Mucosa of gallbladder (tissue), 1 donor: ENCODE data around the gene PIEZO2. TPM values are rescaled to one million over a fixed set of nuclear protein-coding genes. Genes with fewer than 3 reads are reported as not detected.

Experiments
- DNase-seq: peaks from one replicate; pipeline ENCODE4 v3.0.0-alpha.2; 2020; ENCODE audit warnings: low spot score
- total RNA-seq: library from RNA; stranded (reverse); gene quantifications from one replicate; pipeline ENCODE4 v1.2.1, GENCODE V29; 2021
- donor health status: DM: no; HTN: no; CAD: no.

Gene PIEZO2
- total RNA-seq, 1 donor from 2014 or later = 1.5 TPM

DNA sequence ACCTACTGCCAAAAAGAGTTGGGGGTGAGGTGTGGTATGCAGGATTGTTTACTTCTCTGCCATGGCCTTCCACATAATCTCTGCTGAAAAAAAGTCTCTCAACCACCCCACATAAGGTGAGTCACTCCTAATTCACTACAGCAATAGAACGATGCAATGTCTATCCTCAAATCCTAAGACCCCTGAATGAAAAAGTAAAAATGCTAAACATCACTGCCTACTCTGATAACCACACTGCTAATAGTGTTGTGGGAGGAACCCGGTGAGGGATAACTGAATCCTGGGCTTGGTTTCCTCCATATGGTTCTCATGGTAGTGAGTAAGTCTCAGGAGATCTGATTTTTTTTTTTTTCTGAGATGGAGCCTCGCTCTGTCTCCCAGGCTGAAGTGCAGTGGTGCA, 252.5 kb downstream of the PIEZO2 start:
- DNase-seq = no peak

DNA sequence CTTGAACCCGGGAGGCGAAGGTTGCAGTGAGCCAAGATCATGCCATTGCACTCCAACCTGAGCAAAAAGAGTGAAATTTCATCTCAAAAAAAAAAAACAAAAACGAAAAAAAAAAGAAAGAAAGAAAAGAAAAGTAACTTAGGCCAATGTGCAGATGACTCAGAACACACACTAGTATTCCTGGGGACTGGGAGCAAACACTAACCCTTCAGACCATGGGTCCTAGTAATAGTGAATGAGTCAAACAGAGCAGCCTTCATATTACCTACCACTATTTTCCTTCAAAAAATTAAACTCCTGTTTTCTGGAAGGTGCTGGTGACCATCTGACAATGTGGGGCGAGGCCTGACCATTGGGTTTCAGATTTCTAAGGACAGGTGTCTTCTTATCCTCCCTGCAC, 253.4 kb downstream of the PIEZO2 start:
- DNase-seq = no peak

DNA sequence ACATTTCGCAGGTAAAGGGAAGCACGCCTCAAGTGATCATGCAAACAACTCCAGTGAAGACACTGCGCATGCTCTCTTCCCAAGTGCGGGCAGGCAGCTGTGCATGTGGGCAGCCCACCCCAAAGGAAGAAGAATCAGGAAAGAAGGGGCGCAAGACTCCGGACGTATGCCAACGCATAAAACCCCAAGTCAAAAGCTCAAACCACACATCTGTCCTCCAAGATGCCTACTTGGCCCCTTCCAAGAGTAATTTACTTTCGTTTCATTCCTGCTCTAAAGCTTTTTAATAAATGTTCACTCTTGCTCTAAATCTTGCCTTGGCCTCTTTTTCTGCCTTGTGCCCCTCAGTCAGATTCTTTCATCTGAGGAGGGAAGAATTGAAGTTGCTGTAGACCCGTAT, 254.9 kb downstream of the PIEZO2 start:
- no peak for DNase-seq

DNA sequence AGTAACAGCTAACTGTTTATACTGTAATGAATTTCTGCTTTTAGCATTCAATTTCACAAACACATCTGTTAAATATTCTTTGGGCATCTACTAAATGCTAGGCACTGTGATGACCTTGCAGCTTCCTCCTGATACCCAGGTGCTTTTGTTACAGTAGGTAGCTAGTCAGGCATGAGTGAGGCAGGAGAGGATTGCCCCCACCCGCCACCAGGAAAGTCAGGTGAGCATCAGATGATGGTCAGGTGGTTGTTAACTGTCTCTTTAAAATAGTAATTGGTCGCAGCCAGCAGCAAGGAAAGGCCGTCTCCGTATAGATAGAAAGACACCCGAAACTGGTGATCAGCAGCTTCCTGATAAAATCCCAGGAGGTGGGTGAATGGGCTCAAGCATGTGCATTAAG, 255.6 kb downstream of the PIEZO2 start:
- no peak for DNase-seq

DNA sequence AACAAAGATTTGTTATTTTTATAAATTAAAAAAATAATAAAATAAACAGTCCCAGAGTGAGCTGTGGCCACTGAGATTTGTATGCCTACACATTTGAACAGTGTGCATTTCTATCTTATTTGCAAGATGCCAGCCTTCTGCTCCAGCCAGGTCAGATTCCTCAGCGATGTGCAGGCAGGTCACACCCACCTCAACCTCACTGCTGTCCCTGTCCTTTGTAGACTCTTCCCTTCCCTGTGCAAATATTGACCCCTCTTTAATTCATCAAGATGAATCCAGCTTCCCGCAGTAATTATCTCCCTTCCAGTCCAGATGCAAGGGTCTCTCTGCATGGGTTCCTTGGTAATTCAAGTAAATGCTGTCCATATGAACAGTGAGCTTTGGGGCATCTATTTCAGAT, 256.2 kb downstream of the PIEZO2 start:
- no peak for DNase-seq

DNA sequence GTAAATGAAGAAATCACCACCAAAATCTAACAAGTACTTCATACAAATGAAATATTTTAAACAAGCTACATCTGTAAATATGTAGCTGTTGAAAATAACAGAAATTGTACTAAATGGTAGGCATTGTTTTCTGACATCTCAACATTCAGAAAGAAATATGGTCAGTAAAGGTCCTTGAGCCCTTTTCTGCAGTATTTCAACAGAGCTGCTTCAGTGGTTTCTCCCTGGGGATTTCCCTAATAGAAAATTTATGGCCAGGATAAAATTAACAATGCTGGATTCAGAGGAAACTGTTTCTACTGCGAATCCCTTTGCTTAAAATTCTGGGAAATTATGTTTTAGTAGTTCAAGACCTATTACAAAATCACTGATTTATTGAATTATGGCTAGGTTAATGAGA, 256.6 kb downstream of the PIEZO2 start:
- no peak for DNase-seq

DNA sequence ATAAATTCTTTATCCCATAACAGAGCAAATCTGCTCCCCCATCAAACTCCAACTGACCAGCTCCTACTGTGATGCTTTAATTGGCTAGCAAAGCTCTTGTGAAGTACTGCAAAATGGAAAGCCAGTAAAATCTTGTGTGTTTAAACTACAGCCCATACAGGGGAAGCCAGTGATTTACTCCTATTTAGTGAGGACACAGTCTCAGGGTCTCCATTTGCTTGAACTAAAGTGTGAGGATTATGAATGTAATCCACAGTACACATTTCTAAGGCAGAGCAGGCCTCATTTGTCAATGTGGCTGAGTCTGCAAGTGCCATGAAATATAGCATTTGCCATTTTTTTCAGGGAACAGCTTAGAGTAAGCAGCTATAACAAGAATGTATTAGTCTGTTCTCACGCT, 259.3 kb downstream of the PIEZO2 start:
- DNase-seq = no peak

DNA sequence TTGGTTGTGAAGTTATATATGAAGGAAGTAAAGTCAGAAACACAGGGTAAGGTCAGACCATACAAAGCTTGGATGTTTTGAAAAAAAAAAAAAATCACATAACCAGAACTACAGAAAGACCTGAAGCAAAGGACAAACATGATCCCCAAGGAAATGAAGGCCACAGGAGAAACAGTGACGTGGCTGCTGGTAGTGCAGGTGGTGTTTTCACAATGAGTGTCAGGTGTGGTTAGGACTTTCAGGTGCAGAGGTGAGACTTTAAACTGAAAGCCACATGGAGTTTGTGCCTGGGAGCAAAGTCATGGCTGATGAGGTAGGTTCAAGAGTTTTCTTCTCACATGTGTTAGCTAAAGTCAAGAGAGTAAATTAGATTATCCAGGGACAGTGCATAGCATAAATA, 270.7 kb downstream of the PIEZO2 start:
- DNase-seq = no peak

DNA sequence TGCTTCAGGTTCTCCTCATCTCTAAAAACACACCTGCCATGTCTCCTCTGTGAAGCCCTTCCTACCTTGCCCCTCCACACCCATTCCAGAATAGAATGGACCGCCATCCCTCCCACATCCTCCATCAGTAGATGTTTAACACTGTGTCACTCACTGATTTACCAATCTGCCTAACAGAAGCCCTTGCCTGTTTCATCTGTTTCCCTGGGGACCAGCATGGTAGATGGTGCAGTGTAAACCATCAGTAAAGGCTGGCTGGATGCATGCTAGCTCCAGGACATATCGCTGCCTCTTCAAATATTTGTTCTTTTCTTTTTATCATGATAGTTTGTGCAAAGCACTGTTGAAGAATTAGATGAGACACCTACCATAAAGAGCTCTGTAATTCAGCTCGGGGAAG, 271.4 kb downstream of the PIEZO2 start:
- DNase-seq = no peak

DNA sequence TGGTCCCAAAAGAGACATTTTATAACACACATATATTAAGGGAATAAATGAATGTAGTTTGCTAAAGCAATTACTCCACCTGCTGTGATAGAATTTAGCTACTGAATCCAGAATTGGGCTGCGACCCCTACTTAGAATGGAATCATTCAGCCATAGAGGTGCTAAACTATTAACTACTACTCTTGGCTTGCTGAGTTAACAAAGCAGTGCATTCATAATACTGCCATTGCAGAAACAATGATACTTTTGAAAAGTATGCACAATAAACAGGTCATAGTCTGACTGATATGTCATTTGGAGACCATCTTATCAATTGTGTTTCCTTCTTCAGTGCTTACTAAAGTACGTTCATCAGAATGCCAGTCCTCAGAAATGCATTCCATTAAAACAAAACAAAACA, 273.6 kb downstream of the PIEZO2 start:
- DNase-seq = no peak

DNA sequence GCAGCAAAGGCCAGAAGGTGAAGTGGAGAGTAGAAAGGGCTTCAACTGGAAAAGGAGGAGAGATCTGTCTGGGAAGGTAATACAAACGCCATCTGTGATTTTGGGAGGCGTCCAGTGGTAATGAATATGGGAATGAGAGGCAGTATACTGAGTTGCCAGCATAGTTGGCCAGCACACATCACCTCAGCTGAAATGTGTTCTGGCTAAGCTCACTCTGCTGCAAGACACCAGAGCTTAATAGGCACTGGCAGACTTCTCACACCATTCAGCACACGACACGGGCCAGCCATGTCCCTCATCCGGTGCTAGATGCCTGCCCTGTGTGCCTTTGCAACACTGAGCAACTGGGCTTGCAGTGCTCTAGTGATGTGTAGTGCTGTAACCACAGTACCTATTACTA, 277.1 kb downstream of the PIEZO2 start:
- no peak for DNase-seq

DNA sequence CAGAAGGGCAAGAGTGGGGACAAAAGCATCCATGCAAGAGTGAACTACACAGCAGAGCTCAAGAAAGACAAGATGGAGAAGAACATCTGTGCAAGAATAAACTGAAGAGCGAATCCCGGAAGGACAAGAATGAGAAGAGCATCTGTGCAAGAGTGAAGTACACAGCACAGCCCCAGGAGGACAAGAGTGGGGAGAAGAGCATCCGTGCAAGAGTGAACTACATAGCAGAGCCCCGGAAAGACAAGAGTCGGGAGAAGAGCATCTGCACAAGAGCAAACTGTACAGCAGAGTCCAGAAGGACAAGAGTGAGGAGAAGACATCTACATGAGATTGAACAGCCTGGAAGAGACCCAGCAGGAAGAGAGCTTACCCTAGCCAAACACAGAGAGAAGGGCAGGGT, 284.6 kb downstream of the PIEZO2 start:
- DNase-seq = no peak

DNA sequence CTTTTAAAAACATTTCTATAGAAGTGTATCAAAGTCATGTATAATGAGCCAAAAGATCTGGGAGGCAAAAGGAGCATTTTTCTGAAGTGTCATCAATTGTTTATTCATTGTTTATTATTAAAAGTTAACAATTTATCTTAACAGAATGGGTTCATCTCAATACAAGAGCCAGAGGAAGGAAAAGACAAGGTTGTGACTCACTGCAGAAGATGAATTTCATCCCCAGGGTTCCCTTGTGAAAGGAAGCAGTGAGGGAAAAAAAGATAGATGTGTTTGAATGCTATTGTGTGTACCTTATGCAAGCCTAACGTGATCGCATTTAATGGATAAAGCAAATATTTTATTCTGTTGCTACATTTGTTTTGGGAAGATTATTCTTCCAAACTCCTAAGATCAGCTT, 286.3 kb downstream of the PIEZO2 start:
- DNase-seq = no peak

DNA sequence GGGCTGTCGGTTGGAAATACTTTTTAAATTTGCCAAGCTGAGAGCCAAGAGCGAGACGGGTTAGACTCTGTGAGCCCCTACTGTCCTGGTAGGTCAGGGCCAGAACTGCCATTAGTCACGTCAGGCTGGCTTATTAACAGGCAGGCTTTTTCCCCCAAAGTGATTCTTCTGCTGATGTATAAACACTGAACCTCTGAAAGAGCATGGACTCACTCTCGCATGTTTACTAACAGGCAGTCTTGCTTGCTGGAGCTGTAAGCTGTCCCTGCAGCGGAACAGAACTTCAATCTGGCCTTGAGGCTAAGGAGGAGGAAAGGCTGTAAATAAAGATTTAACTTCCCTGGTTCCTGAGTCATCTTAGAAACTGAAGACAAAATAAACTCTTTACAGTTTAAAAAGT, 288.4 kb downstream of the PIEZO2 start:
- no peak for DNase-seq

DNA sequence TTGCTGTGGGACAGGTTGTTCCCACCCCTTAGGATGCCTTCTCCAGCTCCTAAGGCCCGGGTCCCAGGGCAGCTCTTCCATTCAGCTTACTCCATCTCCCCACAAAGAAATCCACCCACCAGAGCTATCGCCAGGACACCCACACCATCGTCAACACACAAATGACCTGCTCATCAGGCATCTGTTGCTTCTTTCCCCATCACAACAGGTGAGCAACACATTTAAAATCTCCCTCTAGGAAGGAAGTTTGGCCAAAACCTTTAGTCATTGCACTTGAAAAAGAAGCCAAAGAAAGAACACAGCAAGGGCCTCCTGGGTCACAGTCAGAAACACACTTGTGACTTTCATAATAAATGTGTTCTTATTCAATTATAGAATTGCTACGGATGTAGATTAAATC, 289.0 kb downstream of the PIEZO2 start:
- DNase-seq = no peak

DNA sequence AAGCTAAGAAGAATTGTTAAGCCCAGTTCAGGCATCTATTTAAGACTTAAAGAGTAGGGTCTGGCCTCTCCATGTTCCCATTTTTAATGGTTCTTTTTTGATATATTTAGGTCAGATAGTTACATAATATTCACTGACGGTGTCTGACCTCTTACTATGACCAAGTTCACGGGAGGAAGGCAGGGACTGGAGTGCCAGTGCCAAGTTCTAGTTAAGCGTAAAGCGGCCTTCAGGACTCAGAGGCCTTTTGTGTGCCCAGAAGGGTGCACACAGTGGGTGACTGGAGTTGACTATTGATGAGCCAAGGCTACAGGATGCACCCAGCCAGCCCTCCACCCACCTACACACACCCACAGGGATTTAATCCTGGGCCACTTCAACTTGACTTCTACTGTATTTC, 290.9 kb downstream of the PIEZO2 start:
- DNase-seq = no peak

DNA sequence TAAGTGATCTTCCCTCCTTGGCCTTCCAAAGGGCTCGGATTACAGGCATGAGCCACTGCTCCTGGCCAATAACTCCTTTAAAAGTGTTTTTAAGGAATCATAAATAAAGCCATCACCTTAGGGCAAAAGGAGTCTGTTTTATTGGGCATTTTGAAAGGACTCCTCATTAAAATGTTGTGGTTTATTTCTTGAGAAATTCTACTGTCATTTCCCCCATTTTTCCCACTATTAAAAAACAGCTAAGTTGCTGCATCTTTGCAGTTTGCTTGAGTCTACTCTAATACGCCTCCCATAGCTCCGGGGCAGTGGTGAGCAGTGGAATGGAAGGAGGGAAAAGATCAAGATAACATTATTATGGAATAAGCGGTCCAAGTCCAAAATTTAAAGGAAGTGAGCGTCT, 293.2 kb downstream of the PIEZO2 start:
- DNase-seq = no peak

DNA sequence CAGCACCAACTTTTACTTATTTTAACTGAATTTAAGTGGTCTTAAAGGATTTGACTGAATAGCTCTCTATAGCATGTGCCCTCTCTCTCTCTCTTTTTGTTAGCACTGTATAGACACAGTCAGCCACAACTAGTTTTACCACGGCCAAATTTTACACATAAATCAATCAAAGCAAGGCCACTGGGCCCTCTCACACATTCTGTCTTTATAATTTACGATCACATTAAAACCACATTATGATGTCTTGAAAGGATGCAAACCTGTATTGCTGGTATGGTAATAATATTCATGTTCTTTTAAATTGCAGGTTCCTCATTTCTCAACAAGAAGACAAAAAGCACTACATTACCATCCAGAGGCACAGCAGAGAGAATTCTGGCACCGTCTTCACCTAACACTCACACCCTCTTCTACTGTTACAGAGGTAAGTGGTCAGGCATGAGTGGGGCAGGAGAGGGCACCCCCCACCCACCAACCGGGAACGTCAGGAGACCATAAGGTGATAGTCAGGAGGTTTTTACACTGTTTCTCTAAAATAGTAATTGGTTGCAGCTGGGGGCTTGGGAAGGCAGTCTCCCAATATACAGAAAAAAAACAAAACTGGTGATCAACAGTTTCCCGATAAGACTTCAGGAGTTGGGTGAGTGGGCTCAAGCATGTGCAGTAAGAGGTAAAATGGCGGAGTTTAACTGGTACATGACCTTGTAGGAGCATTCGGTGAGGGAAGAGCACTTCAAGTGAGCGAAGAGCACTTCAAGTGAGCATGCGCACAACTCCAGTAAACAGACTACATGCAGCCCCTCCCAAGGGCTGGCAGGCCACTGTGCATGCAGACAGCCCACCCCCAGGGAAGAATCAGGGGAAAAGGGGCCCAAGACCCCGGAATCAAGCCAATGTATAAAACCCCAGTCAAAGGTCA, 296.7 kb downstream of the PIEZO2 start:
- DNase-seq = no peak

DNA sequence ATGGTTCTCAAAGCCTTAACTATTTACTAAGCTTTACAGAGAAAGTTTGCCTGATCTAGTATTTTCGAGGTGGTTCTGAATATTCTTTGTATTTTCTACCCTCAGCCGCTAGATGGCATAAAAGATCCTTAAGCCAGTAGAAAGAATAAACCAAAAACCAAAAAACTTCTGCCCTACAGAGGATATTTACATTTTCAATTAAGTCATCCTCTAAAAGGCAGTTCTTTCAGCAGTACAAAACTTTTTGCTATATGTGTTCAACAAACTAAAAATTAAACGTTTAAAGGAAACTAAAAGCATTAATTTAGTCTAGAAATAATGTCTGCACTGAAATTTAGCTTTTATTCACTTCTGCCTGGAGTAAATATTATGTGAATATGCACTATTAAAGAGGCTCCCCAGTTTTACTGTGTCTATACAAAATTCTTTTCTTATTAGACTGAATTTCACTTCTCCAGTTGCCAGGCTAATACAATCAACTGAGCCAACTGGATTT, 297.5 kb downstream of the PIEZO2 start:
- no peak for DNase-seq

DNA sequence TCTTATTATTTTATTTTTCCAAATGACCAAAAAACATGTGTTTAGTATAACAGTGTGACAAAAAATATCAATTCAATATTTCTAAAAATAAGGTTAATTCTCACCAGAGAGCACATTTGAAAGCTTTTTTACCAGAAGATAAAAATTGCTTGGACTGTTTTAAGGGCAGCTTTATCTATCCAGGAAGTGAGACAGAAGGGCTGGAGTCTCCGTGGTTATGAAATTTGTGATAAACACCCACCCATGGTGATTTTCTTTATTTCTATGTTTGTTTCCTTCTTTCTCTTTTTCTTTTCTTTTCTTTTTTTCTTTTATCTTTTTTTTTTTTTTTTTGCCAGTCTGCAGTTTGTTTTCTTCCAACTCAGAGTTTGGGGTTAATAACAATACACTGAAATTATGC, 298.5 kb downstream of the PIEZO2 start:
- no peak for DNase-seq

DNA sequence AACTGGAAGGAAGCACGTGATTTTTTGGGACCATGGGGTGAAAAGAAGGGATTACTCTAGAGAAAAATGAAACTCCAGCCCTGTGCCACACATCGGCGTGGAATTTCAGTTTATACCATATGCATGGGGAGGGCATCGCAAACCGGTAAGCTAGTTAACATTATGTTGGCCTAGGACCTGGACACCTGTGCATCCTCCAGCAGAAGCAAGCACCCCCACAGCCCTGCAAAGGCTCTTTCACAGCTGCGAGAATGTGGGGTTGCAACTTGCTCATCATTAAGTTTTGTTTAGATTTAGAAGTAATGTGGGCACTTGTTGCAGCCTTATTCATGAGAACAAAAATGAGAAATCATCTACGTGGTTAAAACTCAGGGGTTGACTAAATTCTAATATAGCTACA, 299.2 kb downstream of the PIEZO2 start:
- DNase-seq = no peak

DNA sequence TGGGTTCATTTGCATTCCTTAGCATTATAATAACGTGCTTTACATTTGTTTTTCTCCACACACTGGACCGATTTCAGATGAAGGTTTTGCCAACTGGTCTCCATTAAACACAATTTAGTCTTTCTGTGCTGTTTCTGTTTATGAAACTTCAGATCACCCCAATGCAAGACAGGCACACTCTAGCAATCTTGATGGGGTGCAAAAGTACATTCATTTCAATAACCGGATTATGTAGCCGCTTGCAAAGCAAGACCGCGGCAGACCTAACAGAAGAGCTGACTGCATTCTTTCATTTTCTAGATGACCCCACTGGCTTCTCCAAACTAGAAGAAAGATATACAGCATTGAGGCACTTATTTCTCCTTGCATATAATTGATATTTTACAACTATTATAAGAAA, 301.5 kb downstream of the PIEZO2 start:
- DNase-seq = no peak

DNA sequence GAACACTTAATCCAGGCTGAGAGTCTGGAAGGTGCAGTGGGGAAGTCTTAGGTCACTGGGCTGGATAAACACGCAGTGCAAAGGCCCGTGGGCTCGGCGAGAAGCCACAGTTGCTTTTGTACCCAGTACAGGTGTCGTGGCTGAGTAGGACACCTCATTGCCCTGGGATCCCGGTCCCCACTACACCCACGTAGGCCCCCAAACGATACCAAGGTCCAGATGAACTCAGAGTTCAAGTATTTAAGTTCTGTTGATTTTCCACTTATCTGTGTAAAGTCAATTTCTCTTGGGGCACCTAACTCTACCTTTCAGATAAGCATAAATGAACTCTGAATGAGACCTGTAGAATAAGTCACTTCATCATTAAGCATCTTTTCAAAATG, 302.0 kb downstream of the PIEZO2 start:
- no peak for DNase-seq
